Thoracic aorta (tissue), 2 donors: ENCODE results near the gene TREX2. TPM values are rescaled to one million over a fixed set of nuclear protein-coding genes. Genes with fewer than 3 reads are reported as not detected.

ENCODE experiments used
- ATAC-seq: fragments of 150-250 bp; one replicate; pipeline ENCODE4 v1.8.0; 2017; ENCODE audit warnings: low read depth; ENCODE audit not compliant: insufficient number of reproducible peaks, low FRiP score
- DNase-seq: peaks from one replicate; pipeline ENCODE4 v3.0.0-alpha.2; 2020; ENCODE audit warnings: low spot score
- H3K27ac ChIP-seq, 2 donors: fragments of 200-600 bp; sonication (generic); 1 replicate in 1 of 2; 2 replicates in 1 of 2; pipeline ENCODE4 v1.5.1; 2016; ENCODE audit warnings: mild to moderate bottlenecking in 2 of 2, moderate library complexity in 2 of 2
- H3K27me3 ChIP-seq: fragments of 200-600 bp; sonication (generic); replicated peaks from 2 replicates; pipeline ENCODE4 v1.6.0; 2016; ENCODE audit warnings: mild to moderate bottlenecking; ENCODE audit not compliant: insufficient read depth
- H3K36me3 ChIP-seq: fragments of 200-600 bp; sonication (generic); one replicate; pipeline ENCODE4 v1.5.1; 2016
- H3K4me1 ChIP-seq, 2 donors: fragments of 200-600 bp; sonication (generic); 1 replicate in 1 of 2; 2 replicates in 1 of 2; pipeline versions ENCODE4 v1.5.1 to v1.6.0; 2016; ENCODE audit warnings: low read depth in 2 of 2, mild to moderate bottlenecking in 1 of 2; ENCODE audit not compliant: control insufficient read depth in 1 of 2
- H3K4me3 ChIP-seq: fragments of 200-600 bp; sonication (generic); 2 replicates; pipeline ENCODE4 v1.5.1; 2016; ENCODE audit warnings: mild to moderate bottlenecking
- H3K9me3 ChIP-seq: fragments of 200-600 bp; sonication (generic); 2 replicates; pipeline ENCODE4 v1.5.1; 2016
- CTCF ChIP-seq: fragments of 200-600 bp; sonication (generic); IDR thresholded peaks from one replicate; pipeline ENCODE4 v1.5.1; 2019; ENCODE audit warnings: antibody characterized with exemption
- total RNA-seq, 2 donors: library from RNA; depleted of rRNA; stranded (reverse); fragments of >200 nt; gene quantifications; one replicate each; pipeline versions ENCODE4 v1.1.0 to v1.2.3, GENCODE V29; 2016

The TREX2 gene
- total RNA-seq, 2 donors from 2014 or later: 22.1 to 24.8 TPM

GRCh38 chrX:153444333-153445011 lies 1.4 kb downstream of the TREX2 start:
- Histone ChIP-seq H3K4me1 (no peaks in the 10 kb centered on the region), H3K27me3 (no peaks in the 10 kb centered on the region), H3K36me3 (no peaks in the 10 kb centered on the region), H3K9me3 (no peaks in the 10 kb centered on the region), H3K4me3 (no peak overlapping the region), H3K27ac (no peak overlapping the region)
- TF ChIP-seq CTCF: no peak
- no peak for ATAC-seq
- DNase-seq: no peak

GRCh38 chrX:153443476-153444332 lies 2.2 kb downstream of the TREX2 start:
- ATAC-seq: no peak
- H3K4me1 ChIP-seq: no peaks in the 10 kb centered on the region
- no peak for DNase-seq
- H3K27me3 ChIP-seq: no peaks in the 10 kb centered on the region
- no peaks in the 10 kb centered on the region for H3K36me3 ChIP-seq
- H3K27ac ChIP-seq: no peak overlapping the region
- no peaks in the 10 kb centered on the region for H3K9me3 ChIP-seq
- no peak for TF ChIP-seq CTCF
- H3K4me3 ChIP-seq: no peak overlapping the region

- TF ChIP-seq CTCF: no peak
- DNase-seq: no peak
- no peak for ATAC-seq
These were observed 3.4 kb downstream of the TREX2 start for GRCh38 chrX:153442463-153442862.

GRCh38 chrX:153441981-153442380 lies 3.9 kb downstream of the TREX2 start:
- no peaks in the 10 kb centered on the region for H3K9me3 ChIP-seq
- H3K36me3 ChIP-seq: no peaks in the 10 kb centered on the region
- H3K27ac ChIP-seq: no peak overlapping the region
- H3K4me3 ChIP-seq: no peak overlapping the region
- no peaks in the 10 kb centered on the region for H3K4me1 ChIP-seq
- no peak for TF ChIP-seq CTCF
- ATAC-seq: no peak
- no peaks in the 10 kb centered on the region for H3K27me3 ChIP-seq
- no peak for DNase-seq

More at GRCh38 chrX:153442463-153442862, 3.4 kb downstream of the TREX2 start:
- no peak overlapping the region for H3K4me3 ChIP-seq
- no peaks in the 10 kb centered on the region for H3K4me1 ChIP-seq
- H3K36me3 ChIP-seq: no peaks in the 10 kb centered on the region
- H3K27me3 ChIP-seq: no peaks in the 10 kb centered on the region
- H3K9me3 ChIP-seq: no peaks in the 10 kb centered on the region
- H3K27ac ChIP-seq: no peak overlapping the region

- no peak overlapping the region for H3K27ac ChIP-seq
- H3K4me3 ChIP-seq: no peak overlapping the region
- no peaks in the 10 kb centered on the region for H3K4me1 ChIP-seq
- no peaks in the 10 kb centered on the region for H3K36me3 ChIP-seq
- no peak for TF ChIP-seq CTCF
- H3K9me3 ChIP-seq: no peaks in the 10 kb centered on the region
- no peaks in the 10 kb centered on the region for H3K27me3 ChIP-seq
- no peak for DNase-seq
- ATAC-seq: no peak
These were observed 4.6 kb downstream of the TREX2 start for GRCh38 chrX:153441296-153441695.
